Gastroesophageal sphincter (tissue), 3 donors: ENCODE results near the gene SOX10.

Experiments
- EP300 ChIP-seq: sonication (generic); formaldehyde crosslinking; IDR thresholded peaks from one replicate; pipeline ENCODE4 v1.6.1; 2017; ENCODE audit warnings: antibody characterized with exemption, mild to moderate bottlenecking
- POLR2A ChIP-seq, 2 donors: fragments of 450-650 bp; IDR thresholded peaks; one replicate each; pipeline ENCODE4 v1.6.1; 2017; ENCODE audit warnings: antibody characterized with exemption in 2 of 2, mild to moderate bottlenecking in 2 of 2, moderate library complexity in 1 of 2
- POLR2AphosphoS5 ChIP-seq: sonication (generic); formaldehyde crosslinking; IDR thresholded peaks from one replicate; pipeline ENCODE4 v1.6.1; 2017; ENCODE audit warnings: antibody characterized with exemption
- TF ChIP-seq, protein P1 (sequence below), 4 experiments: fragments of 200-600 bp in 2 of 4; fragments of 450-650 bp in 2 of 4; sonication (generic) in 1 of 4; IDR thresholded peaks; one replicate each; pipeline ENCODE4 v1.5.1; 2017 to 2019; ENCODE audit warnings: antibody characterized with exemption in 4 of 4, mild to moderate bottlenecking in 2 of 4, moderate library complexity in 2 of 4

DNA sequence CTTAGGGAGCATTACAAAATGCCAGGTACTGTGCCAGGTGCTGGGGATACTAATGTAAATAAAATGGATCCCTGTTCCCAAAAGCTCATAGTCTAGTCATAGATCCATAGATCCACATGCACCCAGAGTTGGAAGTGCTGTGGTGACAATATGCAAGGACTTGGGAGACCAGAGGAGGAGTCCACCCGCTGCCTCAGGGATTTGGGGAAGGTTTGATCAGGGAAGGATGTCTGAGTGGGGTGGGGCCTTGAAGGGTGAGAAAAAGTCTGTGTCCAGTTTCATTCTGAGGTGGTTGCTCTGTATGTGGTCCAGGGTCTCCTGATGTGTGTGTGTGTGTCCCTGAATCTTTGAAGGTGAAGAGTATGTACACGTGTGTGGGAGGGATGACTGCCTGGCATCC, 9.2 kb downstream of the SOX10 start:
- TF ChIP-seq, protein P1, sequence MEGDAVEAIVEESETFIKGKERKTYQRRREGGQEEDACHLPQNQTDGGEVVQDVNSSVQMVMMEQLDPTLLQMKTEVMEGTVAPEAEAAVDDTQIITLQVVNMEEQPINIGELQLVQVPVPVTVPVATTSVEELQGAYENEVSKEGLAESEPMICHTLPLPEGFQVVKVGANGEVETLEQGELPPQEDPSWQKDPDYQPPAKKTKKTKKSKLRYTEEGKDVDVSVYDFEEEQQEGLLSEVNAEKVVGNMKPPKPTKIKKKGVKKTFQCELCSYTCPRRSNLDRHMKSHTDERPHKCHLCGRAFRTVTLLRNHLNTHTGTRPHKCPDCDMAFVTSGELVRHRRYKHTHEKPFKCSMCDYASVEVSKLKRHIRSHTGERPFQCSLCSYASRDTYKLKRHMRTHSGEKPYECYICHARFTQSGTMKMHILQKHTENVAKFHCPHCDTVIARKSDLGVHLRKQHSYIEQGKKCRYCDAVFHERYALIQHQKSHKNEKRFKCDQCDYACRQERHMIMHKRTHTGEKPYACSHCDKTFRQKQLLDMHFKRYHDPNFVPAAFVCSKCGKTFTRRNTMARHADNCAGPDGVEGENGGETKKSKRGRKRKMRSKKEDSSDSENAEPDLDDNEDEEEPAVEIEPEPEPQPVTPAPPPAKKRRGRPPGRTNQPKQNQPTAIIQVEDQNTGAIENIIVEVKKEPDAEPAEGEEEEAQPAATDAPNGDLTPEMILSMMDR (IDR thresholded peaks at IDR 0.05), result no peak
- TF ChIP-seq POLR2AphosphoS5 (no peak), EP300 (no peak), POLR2A (IDR thresholded peaks at IDR 0.05) (no peak)
